ENCODE data around the gene KCNJ6.

Gene KCNJ6

DNA sequence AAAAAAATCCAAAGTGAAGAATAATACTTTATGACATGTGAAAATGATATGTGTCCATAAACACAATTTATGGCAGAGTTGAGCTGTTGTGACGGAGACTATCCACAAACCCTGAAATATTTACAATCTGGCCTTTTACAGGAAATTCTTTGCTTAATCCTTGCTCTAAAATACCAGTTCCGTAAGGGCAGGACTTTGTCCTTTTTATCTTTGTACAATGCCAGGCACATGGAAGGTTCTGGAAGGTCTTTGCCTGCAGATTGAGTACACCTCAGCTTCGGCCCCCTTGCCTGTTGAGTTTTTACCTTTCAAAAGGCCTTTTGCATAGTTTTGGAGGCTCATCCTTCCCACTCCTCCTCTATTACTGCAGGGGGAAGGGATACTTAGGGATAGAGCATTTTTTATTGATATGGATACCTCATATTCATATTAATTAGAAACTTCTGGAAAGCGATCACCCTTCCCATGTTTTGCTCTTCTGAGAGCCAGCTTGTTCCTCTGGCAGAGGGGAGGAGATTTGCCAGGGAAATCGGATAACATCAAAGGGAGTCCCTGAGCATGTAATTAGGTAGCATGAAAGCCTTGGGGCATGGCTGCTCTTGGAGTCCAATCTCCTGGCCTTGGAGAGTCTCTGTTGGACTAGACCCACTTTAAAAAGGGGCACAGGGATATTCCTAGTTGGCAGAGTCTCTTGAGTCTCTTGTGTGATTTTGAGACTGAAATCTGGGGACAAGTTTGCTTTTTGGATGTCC lies 217.1 kb downstream of the KCNJ6 start:
- no peak for DNase-seq (ENCODE audit: low read depth)
- no peak overlapping the region for H3K4me3 ChIP-seq (ENCODE audit: control insufficient read depth, low read depth, low read length)
- TF ChIP-seq, protein P1, sequence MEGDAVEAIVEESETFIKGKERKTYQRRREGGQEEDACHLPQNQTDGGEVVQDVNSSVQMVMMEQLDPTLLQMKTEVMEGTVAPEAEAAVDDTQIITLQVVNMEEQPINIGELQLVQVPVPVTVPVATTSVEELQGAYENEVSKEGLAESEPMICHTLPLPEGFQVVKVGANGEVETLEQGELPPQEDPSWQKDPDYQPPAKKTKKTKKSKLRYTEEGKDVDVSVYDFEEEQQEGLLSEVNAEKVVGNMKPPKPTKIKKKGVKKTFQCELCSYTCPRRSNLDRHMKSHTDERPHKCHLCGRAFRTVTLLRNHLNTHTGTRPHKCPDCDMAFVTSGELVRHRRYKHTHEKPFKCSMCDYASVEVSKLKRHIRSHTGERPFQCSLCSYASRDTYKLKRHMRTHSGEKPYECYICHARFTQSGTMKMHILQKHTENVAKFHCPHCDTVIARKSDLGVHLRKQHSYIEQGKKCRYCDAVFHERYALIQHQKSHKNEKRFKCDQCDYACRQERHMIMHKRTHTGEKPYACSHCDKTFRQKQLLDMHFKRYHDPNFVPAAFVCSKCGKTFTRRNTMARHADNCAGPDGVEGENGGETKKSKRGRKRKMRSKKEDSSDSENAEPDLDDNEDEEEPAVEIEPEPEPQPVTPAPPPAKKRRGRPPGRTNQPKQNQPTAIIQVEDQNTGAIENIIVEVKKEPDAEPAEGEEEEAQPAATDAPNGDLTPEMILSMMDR (IDR thresholded peaks at IDR 0.05; ENCODE audit: control insufficient read depth, insufficient read depth, low read depth, low read length, missing control alignments), result no peak

DNA sequence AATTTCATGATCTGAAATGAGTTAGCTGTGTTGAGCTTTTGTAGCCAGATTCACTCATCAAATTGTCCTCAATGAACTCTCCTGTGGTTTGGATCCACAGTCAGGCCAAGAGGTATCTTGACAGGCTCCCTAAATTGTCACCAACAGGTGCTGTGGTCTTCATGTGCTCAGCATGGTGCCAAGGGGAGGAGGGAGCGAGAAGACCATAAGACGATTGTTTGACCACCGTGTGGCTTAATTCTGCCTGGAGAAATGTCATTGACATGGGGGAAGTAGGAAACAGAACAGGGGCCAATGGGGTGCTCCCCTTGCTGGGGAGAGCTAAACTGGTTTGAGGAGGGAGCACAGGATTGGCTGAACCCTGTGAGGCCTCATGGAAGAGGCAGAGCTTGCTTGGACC lies 219.3 kb downstream of the KCNJ6 start:
- no peak for DNase-seq (ENCODE audit: low read depth)
- no peak overlapping the region for H3K4me3 ChIP-seq (ENCODE audit: control insufficient read depth, low read depth, low read length)
- TF ChIP-seq, protein P1 (IDR thresholded peaks at IDR 0.05; ENCODE audit: control insufficient read depth, insufficient read depth, low read depth, low read length, missing control alignments), result no peak

DNA sequence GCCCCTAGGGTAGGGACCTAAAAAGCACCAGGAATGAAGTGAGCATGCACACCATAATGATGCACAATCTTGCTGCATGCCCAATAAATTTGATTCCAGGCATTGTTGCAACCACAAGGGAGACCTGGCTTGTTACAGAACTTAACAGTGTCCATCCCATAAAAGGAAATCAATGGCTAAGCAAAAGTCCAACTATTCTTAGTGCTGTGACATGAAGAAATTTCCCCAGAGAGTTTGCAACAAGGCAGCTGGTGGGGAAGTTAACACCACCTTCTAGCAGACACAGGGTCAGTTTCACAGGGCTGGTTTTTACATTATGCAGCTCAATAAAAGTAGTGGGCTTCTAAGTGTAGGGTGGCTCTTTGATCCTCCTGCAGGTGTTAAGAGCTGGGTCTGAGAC lies 221.1 kb downstream of the KCNJ6 start:
- TF ChIP-seq, protein P1 (IDR thresholded peaks at IDR 0.05; ENCODE audit: control insufficient read depth, insufficient read depth, low read depth, low read length, missing control alignments), result no peak
- H3K4me3 ChIP-seq (ENCODE audit: control insufficient read depth, low read depth, low read length), result no peak overlapping the region
- DNase-seq (ENCODE audit: low read depth), result no peak

DNA sequence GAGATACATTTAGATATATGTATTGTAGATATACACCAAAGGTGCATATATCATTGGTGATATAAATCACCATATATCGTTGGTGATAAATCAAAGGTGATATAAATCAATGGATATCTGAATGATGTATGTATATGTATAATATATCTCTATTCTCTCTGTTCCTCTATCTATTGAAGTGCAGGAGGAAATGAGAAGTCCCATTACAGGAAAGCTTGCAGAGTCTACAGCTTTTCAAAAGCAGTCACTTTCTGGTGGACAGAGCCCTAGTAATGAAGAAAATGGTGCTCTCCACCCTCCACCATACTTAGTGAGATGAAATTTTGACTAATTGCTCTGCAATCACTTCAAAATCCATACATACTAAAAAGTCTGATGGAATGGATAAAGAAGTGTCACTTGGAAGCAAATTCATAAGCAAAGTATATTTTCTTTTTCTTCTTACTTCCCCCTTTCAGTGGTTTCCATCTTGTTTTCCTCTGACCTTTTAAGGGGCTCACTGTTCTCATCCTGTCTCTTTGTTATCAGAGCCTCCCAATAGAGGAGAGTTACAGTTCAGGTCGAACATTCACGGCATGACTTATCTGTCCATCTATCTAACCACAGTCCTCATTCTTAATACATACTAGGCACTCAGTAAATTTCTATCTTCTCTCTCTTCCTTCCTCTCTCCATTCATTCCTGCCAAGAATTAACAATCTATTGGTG lies 227.2 kb downstream of the KCNJ6 start:
- DNase-seq (ENCODE audit: low read depth), result no peak
- H3K4me3 ChIP-seq (ENCODE audit: control insufficient read depth, low read depth, low read length), result no peak overlapping the region
- TF ChIP-seq, protein P1 (IDR thresholded peaks at IDR 0.05; ENCODE audit: control insufficient read depth, insufficient read depth, low read depth, low read length, missing control alignments), result no peak

DNA sequence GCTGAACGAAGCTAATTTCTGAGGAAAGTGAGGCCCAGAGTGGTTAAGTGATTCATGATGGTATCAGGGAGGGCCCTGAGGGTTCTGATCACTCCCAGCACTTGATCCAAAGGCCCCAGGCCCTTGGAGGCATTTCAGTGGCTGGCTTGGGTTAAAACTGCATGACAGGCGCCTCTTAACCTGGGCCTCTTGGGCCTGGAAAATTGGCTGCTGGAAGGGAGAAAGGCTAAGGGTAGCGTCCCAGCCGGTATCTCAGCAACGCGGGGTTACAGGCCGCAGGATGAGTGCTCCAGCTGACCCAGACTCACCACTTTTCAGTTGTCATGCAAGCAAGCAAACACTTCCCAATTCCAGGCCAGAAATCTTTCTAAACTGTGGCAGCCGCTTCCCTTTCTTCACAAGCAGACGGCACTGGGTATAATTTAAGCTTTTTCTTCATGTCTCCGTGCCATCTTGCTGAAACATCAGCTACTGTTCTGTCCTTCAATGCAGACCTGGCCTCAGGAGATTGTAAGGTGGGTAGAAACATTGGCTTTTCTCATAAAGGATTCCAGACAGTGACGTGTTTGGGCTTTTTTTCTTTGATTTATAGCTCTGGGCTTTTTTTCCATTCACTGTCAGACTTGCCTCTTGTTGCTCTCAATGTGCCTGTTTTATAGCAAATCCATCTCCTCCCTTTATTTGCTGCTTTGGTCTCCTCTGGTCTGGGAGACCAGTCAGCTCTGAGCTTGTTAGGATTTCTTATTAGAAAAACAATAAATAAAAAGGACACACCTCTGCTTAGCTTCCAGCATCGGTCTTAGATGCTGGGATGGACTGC lies 229.1 kb downstream of the KCNJ6 start:
- TF ChIP-seq, protein P1 (IDR thresholded peaks at IDR 0.05; ENCODE audit: control insufficient read depth, insufficient read depth, low read depth, low read length, missing control alignments), result no peak
- no peak for DNase-seq (ENCODE audit: low read depth)
- H3K4me3 ChIP-seq (ENCODE audit: control insufficient read depth, low read depth, low read length), result no peak overlapping the region

DNA sequence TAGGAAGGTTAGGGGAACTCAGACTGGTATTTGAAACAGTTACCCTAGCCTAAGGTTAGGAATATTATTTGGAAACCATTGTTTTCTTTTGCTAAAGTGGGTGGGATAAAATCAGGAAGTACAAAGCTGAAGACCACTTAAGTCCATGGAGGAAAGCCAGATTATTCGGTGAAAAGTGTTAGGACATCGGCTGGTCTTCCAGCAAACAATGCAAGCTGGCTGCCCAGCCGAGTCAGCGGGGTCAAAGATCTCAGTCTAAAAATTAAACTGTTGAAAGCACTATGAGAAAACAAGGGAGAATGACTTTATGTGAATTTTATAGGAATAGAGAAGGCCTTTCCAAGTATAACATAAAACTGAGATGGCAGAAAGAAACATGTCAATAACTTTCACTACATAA lies 231.7 kb downstream of the KCNJ6 start:
- no peak for DNase-seq (ENCODE audit: low read depth)
- TF ChIP-seq, protein P1 (IDR thresholded peaks at IDR 0.05; ENCODE audit: control insufficient read depth, insufficient read depth, low read depth, low read length, missing control alignments), result no peak

More for the DNA sequence above, 231.7 kb downstream of the KCNJ6 start:
- H3K4me3 ChIP-seq (ENCODE audit: control insufficient read depth, low read depth, low read length), result no peak overlapping the region

Data from AG09309 (cell line).